ENCODE measurements around the gene CCDC149.

CCDC149 gene

GRCh38 chr4:24867766-24868296 lies 45.0 kb downstream of the CCDC149 start:
- TF ChIP-seq CTCF (IDR thresholded peaks at IDR 0.05; ENCODE audit: low read depth, low read length, missing control alignments): no peak
- H3K27ac ChIP-seq: no peak overlapping the region
- no peaks in the 10 kb centered on the region for H3K27me3 ChIP-seq (replicated peaks)
- no peaks in the 10 kb centered on the region for H3K36me3 ChIP-seq (replicated peaks)
- H3K4me3 ChIP-seq (ENCODE audit: low read depth, low read length): no peak overlapping the region
- DNase-seq: no peak
- in situ Hi-C loops (cut with HindIII; ENCODE audit: low pct_ligation_motif_present, low sequenced_read_pairs): no loop called here

- in situ Hi-C loops (cut with HindIII; ENCODE audit: low pct_ligation_motif_present, low sequenced_read_pairs): no loop called here
- H3K27ac ChIP-seq: no peak overlapping the region
- TF ChIP-seq CTCF (IDR thresholded peaks at IDR 0.05; ENCODE audit: low read depth, low read length, missing control alignments): no peak
- no peak overlapping the region for H3K4me3 ChIP-seq (ENCODE audit: low read depth, low read length)
- no peak for DNase-seq
- H3K27me3 ChIP-seq (replicated peaks): no peaks in the 10 kb centered on the region
- no peaks in the 10 kb centered on the region for H3K36me3 ChIP-seq (replicated peaks)
These were observed 45.6 kb downstream of the CCDC149 start for GRCh38 chr4:24867251-24867650.

GRCh38 chr4:24865401-24865800 lies 47.4 kb downstream of the CCDC149 start:
- Histone ChIP-seq H3K27me3 (replicated peaks) (no peaks in the 10 kb centered on the region), H3K4me3 (ENCODE audit: low read depth, low read length) (no peak overlapping the region), H3K36me3 (replicated peaks) (no peaks in the 10 kb centered on the region), H3K27ac (no peak overlapping the region)
- no peak for TF ChIP-seq CTCF (IDR thresholded peaks at IDR 0.05; ENCODE audit: low read depth, low read length, missing control alignments)
- in situ Hi-C loops (cut with HindIII; ENCODE audit: low pct_ligation_motif_present, low sequenced_read_pairs): no loop called here
- no peak for DNase-seq

- H3K36me3 ChIP-seq (replicated peaks): no peaks in the 10 kb centered on the region
- no peak overlapping the region for H3K4me3 ChIP-seq (ENCODE audit: low read depth, low read length)
- no peaks in the 10 kb centered on the region for H3K27me3 ChIP-seq (replicated peaks)
- DNase-seq: no peak
- no peak for TF ChIP-seq CTCF (IDR thresholded peaks at IDR 0.05; ENCODE audit: low read depth, low read length, missing control alignments)
- H3K27ac ChIP-seq: no peak overlapping the region
- in situ Hi-C loops (cut with HindIII; ENCODE audit: low pct_ligation_motif_present, low sequenced_read_pairs): no loop called here
These were observed 49.0 kb downstream of the CCDC149 start for GRCh38 chr4:24863799-24864198.

GRCh38 chr4:24862073-24862751 lies 50.6 kb downstream of the CCDC149 start:
- in situ Hi-C loops (cut with HindIII; ENCODE audit: low pct_ligation_motif_present, low sequenced_read_pairs): no loop called here
- no peak overlapping the region for H3K27ac ChIP-seq
- H3K4me3 ChIP-seq (ENCODE audit: low read depth, low read length): no peak overlapping the region
- no peak for TF ChIP-seq CTCF (IDR thresholded peaks at IDR 0.05; ENCODE audit: low read depth, low read length, missing control alignments)
- H3K27me3 ChIP-seq (replicated peaks): no peaks in the 10 kb centered on the region
- no peaks in the 10 kb centered on the region for H3K36me3 ChIP-seq (replicated peaks)
- DNase-seq: no peak

GRCh38 chr4:24858550-24858949 lies 54.3 kb downstream of the CCDC149 start:
- H3K36me3 ChIP-seq (replicated peaks): no peaks in the 10 kb centered on the region
- no peak for TF ChIP-seq CTCF (IDR thresholded peaks at IDR 0.05; ENCODE audit: low read depth, low read length, missing control alignments)
- no peaks in the 10 kb centered on the region for H3K27me3 ChIP-seq (replicated peaks)
- DNase-seq: no peak
- in situ Hi-C loops (cut with HindIII; ENCODE audit: low pct_ligation_motif_present, low sequenced_read_pairs): no loop called here
- no peak overlapping the region for H3K4me3 ChIP-seq (ENCODE audit: low read depth, low read length)
- H3K27ac ChIP-seq: peak overlapping the region; percentile 50

Measured in brain microvascular endothelial cell (primary cell).